ENCODE data around the gene NFYC. TPM values are rescaled to one million over a fixed set of nuclear protein-coding genes. Genes with fewer than 3 reads are reported as not detected.

NFYC gene
- total and polyA plus RNA-seq, 3 experiments from 2014 or later: 51.3 to 61.6 (median 61.3) TPM

DNA sequence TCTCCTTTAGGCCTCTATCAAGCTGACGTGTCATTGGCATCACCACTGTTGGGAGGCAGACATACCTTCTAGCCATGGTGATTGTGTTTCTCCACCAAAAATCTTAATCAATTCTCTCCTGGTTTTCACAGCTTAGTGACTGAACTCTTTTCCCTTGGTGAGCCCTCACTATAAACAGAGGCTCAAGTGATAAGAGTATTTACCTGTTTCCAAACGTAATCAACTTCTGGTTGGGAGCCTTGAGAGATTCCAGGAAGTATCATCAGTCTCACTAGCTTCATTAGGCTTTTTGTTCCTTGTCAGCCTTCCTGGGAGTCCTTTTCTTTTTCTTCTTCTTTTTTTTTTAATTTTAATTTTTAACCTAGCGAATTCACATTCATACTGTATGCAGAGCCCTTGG lies 58.3 kb downstream of the NFYC start:
- POLR2A ChIA-PET: no interaction called here
- H3K4me1 Mint-ChIP-seq: peaks cover 11 to 34% (median 25%) of the 10 kb centered on the region in 3 donors
- CTCF ChIA-PET: no interaction called here

DNA sequence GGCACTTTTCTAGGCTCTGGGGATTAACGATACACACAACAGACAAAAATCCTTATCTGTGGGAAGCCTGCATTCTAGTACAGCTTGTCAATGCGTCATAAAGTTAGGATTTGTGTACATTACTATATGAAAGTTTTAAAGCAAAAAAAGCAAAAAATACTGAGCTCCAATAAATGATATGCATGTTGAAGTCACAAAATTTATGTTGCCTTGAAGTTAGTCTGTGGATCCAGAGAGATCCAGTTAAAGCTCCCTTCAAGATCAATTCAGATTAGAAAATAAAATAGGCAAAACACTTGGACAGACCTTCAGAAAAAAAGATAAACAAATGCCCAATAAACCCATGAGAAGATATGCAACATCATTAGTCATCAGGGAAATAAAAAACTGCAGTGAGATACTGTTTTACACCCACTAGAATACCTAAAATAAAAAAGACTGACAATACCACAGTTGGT lies 59.0 kb downstream of the NFYC start:
- Mint-ChIP-seq H3K4me3 (no peak overlapping the region), H3K9me3 (no peaks in the 10 kb centered on the region), H3K27ac (peak overlapping the region in 1 of 8 donors; percentile 64), H3K27me3 (peaks cover 0 to 1% of the 10 kb centered on the region in 2 donors), H3K36me3 (peaks cover 0 to 88% (median 27%) of the 10 kb centered on the region in 3 donors), H3K4me1 (peaks cover 6 to 27% (median 18%) of the 10 kb centered on the region in 3 donors)
- Histone ChIP-seq H3K36me3 (ENCODE audit: insufficient read depth, low read length) (peaks cover 45% of the 10 kb centered on the region), H3K4me3 (ENCODE audit: low read length) (no peak overlapping the region), H3K27ac (ENCODE audit: low read depth, low read length) (no peak overlapping the region), H3K27me3 (ENCODE audit: insufficient read depth, low read length, poor library complexity, severe bottlenecking) (no peaks in the 10 kb centered on the region), H3K9me3 (ENCODE audit: low read length) (no peaks in the 10 kb centered on the region), H3K4me1 (ENCODE audit: insufficient read depth, low read length) (no peaks in the 10 kb centered on the region)
- ChIA-PET CTCF (no interaction called here), POLR2A (no interaction called here)
- no peak for DNase-seq

More for the DNA sequence above, 58.3 kb downstream of the NFYC start:
- Mint-ChIP-seq H3K9me3 (no peaks in the 10 kb centered on the region), H3K27me3 (peaks cover 0 to 1% of the 10 kb centered on the region in 2 donors), H3K36me3 (peaks cover 0 to 88% (median 30%) of the 10 kb centered on the region in 3 donors), H3K4me3 (no peak overlapping the region), H3K27ac (no peak overlapping the region)
- no peaks in the 10 kb centered on the region for H3K9me3 ChIP-seq (ENCODE audit: low read length)
- no peak overlapping the region for H3K27ac ChIP-seq (ENCODE audit: low read depth, low read length)
- peaks cover 3% of the 10 kb centered on the region for H3K4me1 ChIP-seq (ENCODE audit: insufficient read depth, low read length)
- no peak overlapping the region for H3K4me3 ChIP-seq (ENCODE audit: low read length)
- no peak for DNase-seq
- H3K36me3 ChIP-seq (ENCODE audit: insufficient read depth, low read length): peaks cover 39% of the 10 kb centered on the region
- H3K27me3 ChIP-seq (ENCODE audit: insufficient read depth, low read length, poor library complexity, severe bottlenecking): no peaks in the 10 kb centered on the region

DNA sequence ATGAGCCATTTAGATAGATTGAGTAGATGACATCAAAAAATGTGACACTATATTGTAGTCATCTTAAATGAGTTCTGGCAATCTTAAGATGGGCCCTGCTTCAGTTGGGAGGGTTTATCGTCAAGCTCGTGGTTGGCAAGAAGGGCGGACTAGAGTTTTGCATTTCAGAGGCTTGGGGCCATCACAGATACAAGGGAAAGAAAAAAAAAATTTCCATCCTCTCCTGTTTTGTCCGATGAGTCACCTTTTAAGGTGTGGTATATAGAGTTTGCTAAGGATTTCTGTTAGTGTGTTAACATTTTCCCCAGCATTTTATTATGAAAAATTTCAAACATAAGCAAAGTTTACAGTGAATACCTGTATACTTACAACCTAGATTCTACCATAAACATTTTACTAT lies 60.3 kb downstream of the NFYC start:
- ChIA-PET CTCF (no interaction called here), POLR2A (no interaction called here)
- Histone ChIP-seq H3K27ac (ENCODE audit: low read depth, low read length) (no peak overlapping the region), H3K27me3 (ENCODE audit: insufficient read depth, low read length, poor library complexity, severe bottlenecking) (no peaks in the 10 kb centered on the region), H3K4me3 (ENCODE audit: low read length) (no peak overlapping the region), H3K36me3 (ENCODE audit: insufficient read depth, low read length) (peaks cover 55% of the 10 kb centered on the region), H3K9me3 (ENCODE audit: low read length) (no peaks in the 10 kb centered on the region), H3K4me1 (ENCODE audit: insufficient read depth, low read length) (no peaks in the 10 kb centered on the region)
- Mint-ChIP-seq H3K36me3 (peaks cover 0 to 90% (median 31%) of the 10 kb centered on the region in 3 donors), H3K27ac (peak overlapping the region in 2 of 8 donors; percentile 10 to 74), H3K4me1 (peaks cover 0 to 15% (median 6%) of the 10 kb centered on the region in 3 donors), H3K27me3 (peaks cover 0 to 1% of the 10 kb centered on the region in 2 donors), H3K4me3 (no peak overlapping the region), H3K9me3 (no peaks in the 10 kb centered on the region)
- no peak for DNase-seq

DNA sequence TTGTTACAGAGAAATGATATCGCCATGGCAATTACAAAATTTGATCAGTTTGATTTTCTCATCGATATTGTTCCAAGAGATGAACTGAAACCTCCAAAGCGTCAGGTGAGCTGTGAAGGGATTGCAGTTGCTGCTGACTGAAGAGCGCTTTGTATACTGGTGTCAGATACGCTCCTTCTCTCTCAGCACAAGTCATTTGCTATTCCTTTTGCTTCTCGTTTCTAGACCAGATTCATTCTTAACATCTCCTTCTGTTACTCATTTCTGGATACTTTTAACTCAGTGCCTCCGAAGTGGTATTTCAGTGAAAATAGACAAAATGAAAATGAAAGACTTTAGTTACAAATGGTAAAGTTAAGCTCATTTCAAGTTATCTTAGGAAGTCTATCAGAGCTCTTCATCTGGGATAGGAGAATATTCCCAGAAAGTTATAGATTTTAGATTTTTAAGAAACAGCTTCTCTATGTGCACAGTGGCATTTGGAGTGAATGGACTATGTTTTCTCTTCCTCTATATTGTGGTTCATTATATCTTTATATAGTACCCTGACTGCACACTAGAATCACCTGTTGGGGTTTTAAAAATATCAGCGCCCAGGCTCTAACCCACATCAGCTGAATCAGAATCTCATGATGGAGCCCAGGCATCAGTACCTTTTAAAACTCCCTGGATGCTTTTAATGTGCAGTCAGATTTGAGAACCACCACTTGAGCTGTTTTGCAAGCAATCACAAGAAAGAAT lies 61.8 kb downstream of the NFYC start:
- POLR2A ChIA-PET: no interaction called here
- H3K27me3 ChIP-seq (ENCODE audit: insufficient read depth, low read length, poor library complexity, severe bottlenecking): no peaks in the 10 kb centered on the region
- peaks cover 0 to 15% (median 6%) of the 10 kb centered on the region in 3 donors for H3K4me1 Mint-ChIP-seq
- CTCF ChIA-PET: interaction anchor here (0.7 to 1.4 kb wide), 3 partner anchors 9 to 21 kb away, joined by 3 to 6 read pairs (median 3); no protein-coding TSS in a partner anchor
- H3K4me1 ChIP-seq (ENCODE audit: insufficient read depth, low read length): no peaks in the 10 kb centered on the region
- no peak overlapping the region for H3K4me3 Mint-ChIP-seq
- DNase-seq: no peak
- H3K4me3 ChIP-seq (ENCODE audit: low read length): no peak overlapping the region
- H3K9me3 ChIP-seq (ENCODE audit: low read length): no peaks in the 10 kb centered on the region
- no peak overlapping the region for H3K27ac ChIP-seq (ENCODE audit: low read depth, low read length)
- no peaks in the 10 kb centered on the region for H3K27me3 Mint-ChIP-seq
- peaks cover 0 to 90% (median 28%) of the 10 kb centered on the region in 3 donors for H3K36me3 Mint-ChIP-seq
- H3K27ac Mint-ChIP-seq: peak overlapping the region in 4 of 8 donors; percentile 4 to 69 (median 42)
- H3K9me3 Mint-ChIP-seq: no peaks in the 10 kb centered on the region
- H3K36me3 ChIP-seq (ENCODE audit: insufficient read depth, low read length): peaks cover 70% of the 10 kb centered on the region

DNA sequence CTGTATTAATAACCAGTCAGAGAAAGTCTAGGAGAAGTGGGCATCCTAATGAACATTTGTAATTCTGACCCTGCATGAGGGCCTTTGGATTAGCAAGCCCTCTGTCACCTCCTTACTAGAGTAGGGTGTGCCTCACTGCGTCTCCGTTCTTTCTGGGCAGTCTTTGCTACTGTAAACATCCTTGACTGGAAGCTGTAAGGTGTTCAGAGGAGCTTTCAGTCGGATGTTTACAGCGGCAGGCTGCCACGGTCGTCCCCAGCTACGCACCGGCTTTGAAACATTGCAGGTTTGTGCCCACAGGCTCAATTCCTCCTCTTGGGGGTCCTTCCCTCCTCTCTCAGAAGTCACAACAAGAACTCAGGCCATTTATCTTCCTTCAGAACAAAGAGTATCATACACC lies 62.7 kb downstream of the NFYC start:
- H3K36me3 Mint-ChIP-seq: peaks cover 0 to 90% (median 28%) of the 10 kb centered on the region in 3 donors
- POLR2A ChIA-PET: no interaction called here

DNA sequence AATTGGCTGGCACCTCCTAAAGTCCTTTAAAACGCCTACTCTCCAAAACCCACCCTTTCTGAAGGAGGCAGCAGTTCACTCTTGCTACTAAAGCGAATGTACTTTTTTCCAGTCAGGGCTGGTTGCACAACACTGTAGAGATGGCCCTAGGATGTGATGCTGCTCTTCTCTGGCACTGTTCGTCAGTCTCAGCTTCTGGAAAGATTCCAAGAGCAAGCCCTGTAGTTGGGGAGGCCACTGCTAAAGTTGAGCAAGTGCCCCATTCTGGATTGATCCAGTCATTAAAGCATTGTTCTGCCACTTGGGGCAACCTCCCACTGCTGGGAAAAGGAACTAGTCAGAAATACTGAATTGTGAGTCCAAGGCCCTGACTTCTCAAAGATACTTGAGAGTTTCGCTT lies 63.6 kb downstream of the NFYC start:
- no peak overlapping the region for H3K4me3 Mint-ChIP-seq

More for the DNA sequence above, 62.7 kb downstream of the NFYC start:
- Histone ChIP-seq H3K4me3 (ENCODE audit: low read length) (no peak overlapping the region), H3K27ac (ENCODE audit: low read depth, low read length) (no peak overlapping the region), H3K27me3 (ENCODE audit: insufficient read depth, low read length, poor library complexity, severe bottlenecking) (no peaks in the 10 kb centered on the region), H3K4me1 (ENCODE audit: insufficient read depth, low read length) (no peaks in the 10 kb centered on the region), H3K9me3 (ENCODE audit: low read length) (no peaks in the 10 kb centered on the region), H3K36me3 (ENCODE audit: insufficient read depth, low read length) (peaks cover 68% of the 10 kb centered on the region)
- Mint-ChIP-seq H3K27me3 (no peaks in the 10 kb centered on the region), H3K4me1 (peaks cover 0 to 15% (median 6%) of the 10 kb centered on the region in 3 donors), H3K27ac (peak overlapping the region in 1 of 8 donors; percentile 36), H3K9me3 (no peaks in the 10 kb centered on the region), H3K4me3 (no peak overlapping the region)
- CTCF ChIA-PET: interaction anchor here (0.7 to 1.4 kb wide), 3 partner anchors 10 to 20 kb away, joined by 3 to 6 read pairs (median 3); no protein-coding TSS in a partner anchor
- no peak for DNase-seq

DNA sequence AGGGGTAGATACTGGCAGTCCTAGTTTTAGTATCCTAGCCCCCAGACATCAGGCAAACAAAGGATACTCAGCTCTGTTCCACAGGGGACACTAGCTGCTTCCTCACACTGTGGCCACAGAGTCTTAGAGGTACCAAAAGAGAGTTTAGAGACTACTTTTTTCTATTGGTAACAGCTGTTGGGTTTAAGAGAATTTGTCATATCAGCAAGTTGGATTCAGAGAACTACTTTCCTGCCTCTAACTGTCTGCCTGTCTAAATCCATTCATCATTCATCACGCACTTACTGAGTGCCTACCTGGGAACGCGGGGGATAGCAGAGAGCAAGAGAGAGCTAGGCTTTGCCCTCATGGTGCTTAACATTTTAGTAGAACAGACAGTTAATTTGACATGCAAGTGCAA lies 65.0 kb downstream of the NFYC start:
- peaks cover 70% of the 10 kb centered on the region for H3K36me3 ChIP-seq (ENCODE audit: insufficient read depth, low read length)
- Mint-ChIP-seq H3K4me3 (no peak overlapping the region), H3K27ac (peak overlapping the region in 5 of 8 donors; percentile 10 to 57 (median 38)), H3K4me1 (peaks cover 0 to 19% (median 8%) of the 10 kb centered on the region in 3 donors), H3K27me3 (no peaks in the 10 kb centered on the region), H3K36me3 (peaks cover 5 to 90% (median 26%) of the 10 kb centered on the region in 3 donors), H3K9me3 (no peaks in the 10 kb centered on the region)
- DNase-seq: no peak
- H3K27ac ChIP-seq (ENCODE audit: low read depth, low read length): no peak overlapping the region
- H3K27me3 ChIP-seq (ENCODE audit: insufficient read depth, low read length, poor library complexity, severe bottlenecking): no peaks in the 10 kb centered on the region
- H3K4me1 ChIP-seq (ENCODE audit: insufficient read depth, low read length): no peaks in the 10 kb centered on the region
- no peaks in the 10 kb centered on the region for H3K9me3 ChIP-seq (ENCODE audit: low read length)
- ChIA-PET CTCF (interaction anchor here (1.1 to 1.9 kb wide), 2 partner anchors 8 to 94 kb away, joined by 3 to 6 read pairs; no protein-coding TSS in a partner anchor), POLR2A (no interaction called here)
- H3K4me3 ChIP-seq (ENCODE audit: low read length): no peak overlapping the region

More for the DNA sequence above, 63.6 kb downstream of the NFYC start:
- Histone ChIP-seq H3K4me1 (ENCODE audit: insufficient read depth, low read length) (no peaks in the 10 kb centered on the region), H3K27me3 (ENCODE audit: insufficient read depth, low read length, poor library complexity, severe bottlenecking) (no peaks in the 10 kb centered on the region), H3K9me3 (ENCODE audit: low read length) (no peaks in the 10 kb centered on the region), H3K36me3 (ENCODE audit: insufficient read depth, low read length) (peaks cover 69% of the 10 kb centered on the region), H3K27ac (ENCODE audit: low read depth, low read length) (no peak overlapping the region), H3K4me3 (ENCODE audit: low read length) (no peak overlapping the region)
- CTCF ChIA-PET: no interaction called here
- DNase-seq: no peak
- POLR2A ChIA-PET: no interaction called here
- H3K36me3 Mint-ChIP-seq: peaks cover 5 to 90% (median 30%) of the 10 kb centered on the region in 3 donors
- peaks cover 0 to 15% (median 9%) of the 10 kb centered on the region in 3 donors for H3K4me1 Mint-ChIP-seq
- no peak overlapping the region for H3K27ac Mint-ChIP-seq
- H3K27me3 Mint-ChIP-seq: no peaks in the 10 kb centered on the region
- H3K9me3 Mint-ChIP-seq: no peaks in the 10 kb centered on the region

DNA sequence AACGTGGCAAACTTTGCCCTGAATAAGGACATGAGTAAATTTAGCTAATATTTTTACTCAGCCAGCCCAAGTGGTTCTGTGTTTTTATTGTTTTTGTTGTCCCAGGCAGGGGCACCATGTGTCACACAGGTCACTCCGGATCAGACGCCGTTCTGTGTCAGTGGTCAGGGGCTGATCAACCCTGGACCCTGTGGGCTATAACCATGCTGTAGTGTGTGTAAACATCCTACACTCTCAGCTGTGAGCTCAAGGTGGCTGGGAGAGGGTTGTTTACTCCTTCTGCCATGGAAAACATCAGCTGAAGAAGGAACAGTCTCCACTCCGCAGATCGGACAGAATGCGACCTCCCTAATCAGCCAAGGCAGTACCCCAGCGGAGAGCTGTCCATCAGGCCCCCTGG lies 65.6 kb downstream of the NFYC start:
- Histone ChIP-seq H3K4me3 (ENCODE audit: low read length) (no peak overlapping the region), H3K27me3 (ENCODE audit: insufficient read depth, low read length, poor library complexity, severe bottlenecking) (no peaks in the 10 kb centered on the region), H3K4me1 (ENCODE audit: insufficient read depth, low read length) (peaks cover 2% of the 10 kb centered on the region), H3K9me3 (ENCODE audit: low read length) (no peaks in the 10 kb centered on the region), H3K36me3 (ENCODE audit: insufficient read depth, low read length) (peaks cover 70% of the 10 kb centered on the region), H3K27ac (ENCODE audit: low read depth, low read length) (no peak overlapping the region)
- POLR2A ChIA-PET: no interaction called here
- no peaks in the 10 kb centered on the region for H3K27me3 Mint-ChIP-seq
- DNase-seq: no peak
- H3K36me3 Mint-ChIP-seq: peaks cover 5 to 90% (median 23%) of the 10 kb centered on the region in 3 donors
- H3K4me3 Mint-ChIP-seq: no peak overlapping the region
- no peaks in the 10 kb centered on the region for H3K9me3 Mint-ChIP-seq
- CTCF ChIA-PET: interaction anchor here (1.9 kb wide), 1 partner anchor 93 kb away, joined by 6 read pairs; no protein-coding TSS in a partner anchor
- peaks cover 0 to 17% (median 10%) of the 10 kb centered on the region in 3 donors for H3K4me1 Mint-ChIP-seq
- H3K27ac Mint-ChIP-seq: peak overlapping the region in 1 of 8 donors; percentile 38

All from CD8-positive, alpha-beta memory T cell (primary cell).